SK-N-SH treated with all-trans-retinoic acid at 6 μM for 48 hours (cell line): ENCODE results near the gene RHAG.
"Not testable (repeated sequence)": the region's sequence is repeated elsewhere in the genome, so short reads cannot be mapped to it uniquely, and the experiment has no call there.

Source experiments
- ATAC-seq: fragments of 200-7000 bp; cut with Tn5 transposase; 3 replicates; pipeline ENCODE4 v1.9.1; 2020; ENCODE audit warnings: mild to moderate bottlenecking, moderate library complexity
- ARNTL ChIP-seq: fragments of 450-650 bp; formaldehyde crosslinking; IDR thresholded peaks from 2 replicates; pipeline ENCODE4 v1.5.0; 2020; ENCODE audit warnings: low read depth, mild to moderate bottlenecking, moderate library complexity, borderline replicate concordance
- BACH2 ChIP-seq: fragments of 250-450 bp; sonication (Bioruptor Pico); IDR thresholded peaks from 2 replicates; pipeline ENCODE4 v1.9.0; 2021; ENCODE audit warnings: mild to moderate bottlenecking, borderline replicate concordance
- CSDC2 ChIP-seq: fragments of 250-450 bp; sonication (Bioruptor Pico); IDR thresholded peaks from 2 replicates; pipeline ENCODE4 v1.5.0; 2020; ENCODE audit warnings: mild to moderate bottlenecking, moderate library complexity
- ESRRG ChIP-seq: fragments of 250-450 bp; sonication (Bioruptor Pico); IDR thresholded peaks from 2 replicates; pipeline ENCODE4 v1.6.1; 2021; ENCODE audit warnings: mild to moderate bottlenecking
- GLIS3 ChIP-seq: fragments of 250-450 bp; sonication (Bioruptor Pico); IDR thresholded peaks from 2 replicates; pipeline ENCODE4 v1.5.0; 2020; ENCODE audit warnings: mild to moderate bottlenecking, moderate library complexity
- ISL1 ChIP-seq: fragments of 250-450 bp; sonication (Bioruptor Pico); IDR thresholded peaks from 2 replicates; pipeline ENCODE4 v2.1.2; 2022; ENCODE audit warnings: mild to moderate bottlenecking, moderate library complexity
- OSR1 ChIP-seq: fragments of 250-450 bp; sonication (Bioruptor Pico); IDR thresholded peaks from 2 replicates; pipeline ENCODE4 v1.8.0; 2022; ENCODE audit warnings: moderate library complexity, mild to moderate bottlenecking, inconsistent platforms
- RARB ChIP-seq: fragments of 250-450 bp; sonication (Bioruptor Pico); IDR thresholded peaks from 2 replicates; pipeline ENCODE4 v1.8.0; 2021; ENCODE audit warnings: mild to moderate bottlenecking, moderate library complexity
- SNAI2 ChIP-seq: fragments of 250-450 bp; sonication (Bioruptor Pico); IDR thresholded peaks from 2 replicates; pipeline ENCODE4 v1.5.0; 2020; ENCODE audit warnings: mild to moderate bottlenecking, moderate library complexity
- TCF4 ChIP-seq: fragments of 250-450 bp; sonication (Bioruptor Pico); IDR thresholded peaks from 2 replicates; pipeline ENCODE4 v1.8.0; 2021; ENCODE audit warnings: mild to moderate bottlenecking, moderate library complexity, borderline replicate concordance
- TOX ChIP-seq: fragments of 250-450 bp; sonication (Bioruptor Pico); IDR thresholded peaks from 2 replicates; pipeline ENCODE4 v1.8.0; 2021; ENCODE audit warnings: mild to moderate bottlenecking, moderate library complexity, borderline replicate concordance
- ZC3H10 ChIP-seq: fragments of 250-450 bp; sonication (Bioruptor Pico); IDR thresholded peaks from 2 replicates; pipeline ENCODE4 v1.5.1; 2021; ENCODE audit warnings: mild to moderate bottlenecking, moderate library complexity
- ZFP3 ChIP-seq: fragments of 250-450 bp; sonication (Bioruptor Pico); IDR thresholded peaks from 2 replicates; pipeline ENCODE4 v1.5.0; 2020; ENCODE audit warnings: mild to moderate bottlenecking, moderate library complexity
- ZFP30 ChIP-seq: fragments of 450-650 bp; formaldehyde crosslinking; IDR thresholded peaks from 2 replicates; pipeline ENCODE4 v1.5.0; 2022; ENCODE audit warnings: mild to moderate bottlenecking, moderate library complexity
- ZNF70 ChIP-seq: fragments of 450-650 bp; formaldehyde crosslinking; IDR thresholded peaks from 2 replicates; pipeline ENCODE4 v1.5.0; 2020; ENCODE audit warnings: mild to moderate bottlenecking, moderate library complexity
- TF ChIP-seq, protein P1 (sequence below): fragments of 250-450 bp; sonication (Bioruptor Pico); IDR thresholded peaks from 2 replicates; pipeline ENCODE4 v1.8.0; 2020; ENCODE audit warnings: mild to moderate bottlenecking, moderate library complexity, borderline replicate concordance
- TF ChIP-seq, protein P2 (sequence below): fragments of 250-450 bp; sonication (Bioruptor Pico); IDR thresholded peaks from 2 replicates; pipeline ENCODE4 v1.5.1; 2021; ENCODE audit warnings: mild to moderate bottlenecking, moderate library complexity
- TF ChIP-seq, protein P3 (sequence below): fragments of 250-450 bp; sonication (Bioruptor Pico); IDR thresholded peaks from 2 replicates; pipeline ENCODE4 v1.8.0; 2021; ENCODE audit warnings: low read depth, mild to moderate bottlenecking, moderate library complexity, borderline replicate concordance
- TF ChIP-seq, protein P4 (sequence below): fragments of 250-450 bp; sonication (Bioruptor Pico); IDR thresholded peaks from 2 replicates; pipeline ENCODE4 v1.5.1; 2020; ENCODE audit warnings: low read depth, mild to moderate bottlenecking, moderate library complexity

Gene RHAG

DNA sequence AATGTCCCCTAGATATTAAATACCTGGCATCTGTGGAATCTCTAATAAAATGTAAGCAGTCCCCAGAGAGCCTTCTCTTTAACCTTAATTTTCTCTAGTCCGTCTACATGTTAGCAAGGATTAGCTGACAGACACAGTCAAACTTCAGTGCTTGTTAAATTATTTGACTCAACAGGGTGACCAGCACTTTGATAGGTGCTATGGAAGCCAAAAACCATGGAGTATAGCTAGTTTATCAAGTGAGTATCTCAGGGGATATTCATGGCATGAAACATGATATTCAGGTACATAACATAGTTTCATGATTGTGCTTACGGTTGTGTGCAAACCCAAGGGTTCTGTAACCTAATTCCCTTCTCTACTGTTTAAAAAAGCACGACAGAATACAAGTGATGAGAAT, 3.9 kb downstream of the RHAG start (continued):
- no peak for TF ChIP-seq ESRRG (CRISPR knock-in tag)
- no peak for TF ChIP-seq ZNF70
- TF ChIP-seq, all 23 proteins: peak for 0

DNA sequence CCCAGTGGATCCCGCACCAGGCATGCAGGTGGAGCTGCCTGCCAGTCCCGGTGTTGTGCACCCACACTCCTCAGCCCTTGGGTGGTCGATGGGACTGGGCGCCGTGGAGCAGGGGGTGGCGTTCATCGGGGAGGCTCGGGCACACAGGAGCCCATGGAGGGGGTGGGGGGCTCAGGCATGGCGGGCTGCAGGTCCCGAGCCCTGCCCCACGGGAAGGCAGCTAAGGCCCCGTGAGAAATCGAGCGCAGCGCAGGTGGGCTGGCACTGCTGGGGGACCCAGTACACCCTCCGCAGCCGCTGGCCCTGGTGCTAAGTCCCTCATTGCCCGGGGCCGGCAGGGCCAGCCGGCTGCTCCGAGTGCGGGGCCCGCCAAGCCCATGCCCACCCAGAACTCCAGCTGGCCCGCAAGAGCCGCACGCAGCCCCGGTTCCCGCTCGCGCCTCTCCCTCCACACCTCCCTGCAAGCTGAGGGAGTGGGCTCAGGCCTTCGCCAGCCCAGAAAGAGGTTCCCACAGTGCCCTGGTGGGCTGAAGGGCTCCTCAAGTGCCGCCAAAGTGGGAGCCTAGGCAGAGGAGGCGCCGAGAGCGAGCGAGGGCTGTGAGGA, 7.1 kb downstream of the RHAG start:
- ATAC-seq = not testable (repeated sequence)

DNA sequence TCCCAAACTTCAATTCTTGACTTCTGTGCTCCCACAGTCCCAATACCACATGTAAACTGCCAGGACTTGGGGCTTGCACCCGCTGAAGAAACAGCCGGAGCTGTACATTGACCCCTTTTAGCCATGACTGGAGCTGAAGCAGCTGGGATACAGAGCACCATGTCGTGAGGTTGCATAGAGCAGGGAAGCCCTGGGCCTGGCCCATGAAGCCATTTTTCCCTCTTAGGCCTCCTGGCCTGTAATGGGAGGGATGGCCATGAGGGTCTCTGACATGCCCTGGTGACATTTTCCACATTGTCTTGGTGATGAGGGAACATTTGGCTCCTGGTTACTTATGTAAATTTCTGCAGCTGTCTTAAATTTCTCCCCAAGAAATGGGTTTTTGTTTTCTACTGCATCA, 9.8 kb downstream of the RHAG start:
- ATAC-seq = no peak
- TF ChIP-seq TCF4 (CRISPR knock-in tag) (no peak), ISL1 (CRISPR knock-in tag) (no peak), OSR1 (CRISPR knock-in tag) (no peak)
- TF ChIP-seq, protein P1, sequence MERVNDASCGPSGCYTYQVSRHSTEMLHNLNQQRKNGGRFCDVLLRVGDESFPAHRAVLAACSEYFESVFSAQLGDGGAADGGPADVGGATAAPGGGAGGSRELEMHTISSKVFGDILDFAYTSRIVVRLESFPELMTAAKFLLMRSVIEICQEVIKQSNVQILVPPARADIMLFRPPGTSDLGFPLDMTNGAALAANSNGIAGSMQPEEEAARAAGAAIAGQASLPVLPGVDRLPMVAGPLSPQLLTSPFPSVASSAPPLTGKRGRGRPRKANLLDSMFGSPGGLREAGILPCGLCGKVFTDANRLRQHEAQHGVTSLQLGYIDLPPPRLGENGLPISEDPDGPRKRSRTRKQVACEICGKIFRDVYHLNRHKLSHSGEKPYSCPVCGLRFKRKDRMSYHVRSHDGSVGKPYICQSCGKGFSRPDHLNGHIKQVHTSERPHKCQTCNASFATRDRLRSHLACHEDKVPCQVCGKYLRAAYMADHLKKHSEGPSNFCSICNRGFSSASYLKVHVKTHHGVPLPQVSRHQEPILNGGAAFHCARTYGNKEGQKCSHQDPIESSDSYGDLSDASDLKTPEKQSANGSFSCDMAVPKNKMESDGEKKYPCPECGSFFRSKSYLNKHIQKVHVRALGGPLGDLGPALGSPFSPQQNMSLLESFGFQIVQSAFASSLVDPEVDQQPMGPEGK (CRISPR knock-in tag) = no peak

DNA sequence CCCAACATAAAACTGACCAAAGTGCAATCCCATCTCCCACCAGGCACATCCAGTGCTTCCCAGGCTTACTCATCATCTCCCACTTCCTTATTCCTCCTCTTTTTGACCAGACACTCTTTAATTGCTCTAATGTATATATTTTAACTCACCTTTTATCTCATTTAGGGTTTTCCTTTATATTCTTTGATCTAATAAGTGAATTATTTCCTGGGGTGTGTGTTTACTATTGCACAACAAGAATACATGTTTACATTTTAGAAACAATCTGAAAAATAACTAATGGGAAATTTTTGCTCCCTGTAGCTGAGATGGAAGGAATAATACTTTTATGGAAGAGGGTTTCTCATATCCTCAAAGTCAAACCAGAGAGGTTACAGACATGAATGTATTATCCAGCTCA, 18.4 kb downstream of the RHAG start:
- TF ChIP-seq, protein P2, sequence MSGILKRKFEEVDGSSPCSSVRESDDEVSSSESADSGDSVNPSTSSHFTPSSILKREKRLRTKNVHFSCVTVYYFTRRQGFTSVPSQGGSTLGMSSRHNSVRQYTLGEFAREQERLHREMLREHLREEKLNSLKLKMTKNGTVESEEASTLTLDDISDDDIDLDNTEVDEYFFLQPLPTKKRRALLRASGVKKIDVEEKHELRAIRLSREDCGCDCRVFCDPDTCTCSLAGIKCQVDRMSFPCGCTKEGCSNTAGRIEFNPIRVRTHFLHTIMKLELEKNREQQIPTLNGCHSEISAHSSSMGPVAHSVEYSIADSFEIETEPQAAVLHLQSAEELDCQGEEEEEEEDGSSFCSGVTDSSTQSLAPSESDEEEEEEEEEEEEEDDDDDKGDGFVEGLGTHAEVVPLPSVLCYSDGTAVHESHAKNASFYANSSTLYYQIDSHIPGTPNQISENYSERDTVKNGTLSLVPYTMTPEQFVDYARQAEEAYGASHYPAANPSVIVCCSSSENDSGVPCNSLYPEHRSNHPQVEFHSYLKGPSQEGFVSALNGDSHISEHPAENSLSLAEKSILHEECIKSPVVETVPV = no peak
- TF ChIP-seq ZFP3 (CRISPR knock-in tag) (no peak), CSDC2 (no peak), ZC3H10 (CRISPR knock-in tag) (no peak), ZFP30 (CRISPR knock-in tag) (no peak), BACH2 (CRISPR knock-in tag) (no peak), ARNTL (CRISPR knock-in tag) (no peak), TCF4 (CRISPR knock-in tag) (no peak), ZNF70 (no peak), ESRRG (CRISPR knock-in tag) (no peak), GLIS3 (no peak), RARB (CRISPR knock-in tag) (no peak), SNAI2 (no peak), TOX (CRISPR knock-in tag) (no peak), ISL1 (CRISPR knock-in tag) (no peak)
- TF ChIP-seq, protein P3, sequence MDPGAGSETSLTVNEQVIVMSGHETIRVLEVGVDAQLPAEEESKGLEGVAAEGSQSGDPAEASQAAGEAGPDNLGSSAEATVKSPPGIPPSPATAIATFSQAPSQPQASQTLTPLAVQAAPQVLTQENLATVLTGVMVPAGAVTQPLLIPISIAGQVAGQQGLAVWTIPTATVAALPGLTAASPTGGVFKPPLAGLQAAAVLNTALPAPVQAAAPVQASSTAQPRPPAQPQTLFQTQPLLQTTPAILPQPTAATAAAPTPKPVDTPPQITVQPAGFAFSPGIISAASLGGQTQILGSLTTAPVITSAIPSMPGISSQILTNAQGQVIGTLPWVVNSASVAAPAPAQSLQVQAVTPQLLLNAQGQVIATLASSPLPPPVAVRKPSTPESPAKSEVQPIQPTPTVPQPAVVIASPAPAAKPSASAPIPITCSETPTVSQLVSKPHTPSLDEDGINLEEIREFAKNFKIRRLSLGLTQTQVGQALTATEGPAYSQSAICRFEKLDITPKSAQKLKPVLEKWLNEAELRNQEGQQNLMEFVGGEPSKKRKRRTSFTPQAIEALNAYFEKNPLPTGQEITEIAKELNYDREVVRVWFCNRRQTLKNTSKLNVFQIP (CRISPR knock-in tag) = no peak
- TF ChIP-seq, protein P4, sequence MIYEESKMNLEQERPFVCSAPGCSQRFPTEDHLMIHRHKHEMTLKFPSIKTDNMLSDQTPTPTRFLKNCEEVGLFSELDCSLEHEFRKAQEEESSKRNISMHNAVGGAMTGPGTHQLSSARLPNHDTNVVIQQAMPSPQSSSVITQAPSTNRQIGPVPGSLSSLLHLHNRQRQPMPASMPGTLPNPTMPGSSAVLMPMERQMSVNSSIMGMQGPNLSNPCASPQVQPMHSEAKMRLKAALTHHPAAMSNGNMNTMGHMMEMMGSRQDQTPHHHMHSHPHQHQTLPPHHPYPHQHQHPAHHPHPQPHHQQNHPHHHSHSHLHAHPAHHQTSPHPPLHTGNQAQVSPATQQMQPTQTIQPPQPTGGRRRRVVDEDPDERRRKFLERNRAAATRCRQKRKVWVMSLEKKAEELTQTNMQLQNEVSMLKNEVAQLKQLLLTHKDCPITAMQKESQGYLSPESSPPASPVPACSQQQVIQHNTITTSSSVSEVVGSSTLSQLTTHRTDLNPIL (CRISPR knock-in tag) = no peak
- no peak for ATAC-seq

DNA sequence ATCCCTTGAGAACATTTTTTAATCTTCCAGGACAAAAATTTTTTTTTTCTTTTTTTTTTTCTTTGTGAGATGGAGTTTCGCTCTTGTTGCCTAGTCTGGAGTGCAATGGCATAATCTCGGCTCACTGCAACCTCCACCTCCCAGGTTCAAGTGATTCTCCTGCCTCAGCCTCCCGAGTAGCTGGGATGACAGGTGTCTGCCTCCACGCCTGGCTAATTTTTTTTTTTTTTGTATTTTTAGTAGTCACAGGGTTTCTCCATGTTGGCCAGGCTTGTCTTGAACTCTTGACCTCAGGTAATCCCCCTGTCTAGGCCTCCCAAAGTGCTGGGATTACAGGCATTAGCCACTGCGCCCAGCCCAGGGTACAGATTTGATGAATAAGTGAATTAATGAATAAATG, 22.5 kb downstream of the RHAG start:
- not testable (repeated sequence) for ATAC-seq

DNA sequence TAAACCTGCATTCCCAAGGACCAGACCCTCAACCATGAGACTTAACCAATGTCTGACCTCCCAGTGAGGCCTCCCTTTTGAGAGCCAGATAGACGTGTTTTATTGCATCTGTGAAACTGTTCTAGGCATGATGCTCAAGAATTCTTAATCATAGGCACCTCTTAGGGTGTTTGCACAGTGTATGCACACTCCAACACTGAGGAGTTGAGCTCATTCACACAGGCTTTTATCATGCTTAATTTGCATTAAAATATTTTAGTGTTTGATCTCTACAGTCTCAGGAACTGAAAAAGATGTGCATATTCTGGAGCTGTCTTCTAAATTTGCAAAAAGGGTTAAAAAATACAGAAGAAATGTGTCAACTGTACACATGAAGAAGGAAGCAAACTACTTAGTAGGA, 27.4 kb downstream of the RHAG start:
- no peak for TF ChIP-seq ESRRG (CRISPR knock-in tag)
- no peak for ATAC-seq

DNA sequence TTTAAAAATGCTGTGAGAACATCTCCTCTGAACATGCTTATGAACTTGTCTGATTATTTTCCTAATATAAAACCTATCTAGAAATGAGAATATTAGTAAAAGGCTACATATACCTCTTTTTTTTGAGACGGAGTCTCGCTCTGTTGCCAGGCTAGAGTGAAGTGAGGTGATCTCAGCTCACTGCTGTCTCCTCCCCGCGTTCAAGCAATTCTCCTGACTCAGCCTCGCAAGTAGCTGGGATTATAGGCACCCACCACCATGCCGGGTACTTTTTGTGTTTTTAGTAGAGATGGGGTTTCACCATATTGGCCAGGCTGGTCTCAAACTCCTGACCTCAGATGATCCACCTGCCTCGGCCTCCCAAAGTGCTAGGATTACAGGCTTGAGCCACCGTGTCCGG, 28.4 kb downstream of the RHAG start:
- not testable (repeated sequence) for ATAC-seq
